HG03432 (cell line): Measurements from ENCODE around the gene UNC13A.

Source experiments
- ATAC-seq: cut with Tn5 transposase; IDR thresholded peaks from one replicate; pipeline ENCODE4 v1.9.1; 2021; ENCODE audit warnings: mild to moderate bottlenecking, moderate library complexity; ENCODE audit not compliant: unreplicated experiment

UNC13A gene

GRCh38 chr19:17687857-17688784 lies at the start of gene UNC13A:
UNC13A (minus strand) TSS chr19:17688354; CDS start chr19:17688199, 155 bp downstream.
- ATAC-seq = no peak

GRCh38 chr19:17737690-17738153 lies 49.6 kb upstream of the UNC13A start:
- ATAC-seq = no peak

GRCh38 chr19:17735410-17735809 lies 47.3 kb upstream of the UNC13A start:
- no peak for ATAC-seq

GRCh38 chr19:17734146-17734545 lies 46.0 kb upstream of the UNC13A start:
- ATAC-seq = no peak

- ATAC-seq = no peak
These were observed 45.0 kb upstream of the UNC13A start for GRCh38 chr19:17733127-17733526.

- ATAC-seq = no peak
These were observed 39.7 kb upstream of the UNC13A start for GRCh38 chr19:17727843-17728242.

GRCh38 chr19:17726964-17727773 lies 39.0 kb upstream of the UNC13A start:
- ATAC-seq = no peak

- ATAC-seq = no peak
These were observed 38.1 kb upstream of the UNC13A start for GRCh38 chr19:17726136-17726741.

- no peak for ATAC-seq
These were observed 37.4 kb upstream of the UNC13A start for GRCh38 chr19:17725422-17726078.

- ATAC-seq = no peak
These were observed 36.5 kb upstream of the UNC13A start for GRCh38 chr19:17724655-17725054.

GRCh38 chr19:17722655-17723240 lies 34.6 kb upstream of the UNC13A start:
- ATAC-seq = no peak

GRCh38 chr19:17721821-17722220 lies 33.7 kb upstream of the UNC13A start:
- ATAC-seq = no peak

GRCh38 chr19:17721111-17721628 lies 33.0 kb upstream of the UNC13A start:
- ATAC-seq = no peak

- ATAC-seq = no peak
These were observed 32.3 kb upstream of the UNC13A start for GRCh38 chr19:17720440-17720839.

- ATAC-seq = peak; percentile 32
These were observed 31.7 kb upstream of the UNC13A start for GRCh38 chr19:17719730-17720400.

- ATAC-seq = peak; percentile 80
These were observed 31.0 kb upstream of the UNC13A start, which contains the start of gene MAP1S for GRCh38 chr19:17718947-17719711. MAP1S (plus strand) TSS chr19:17719480; CDS start chr19:17719503, 23 bp downstream.

GRCh38 chr19:17718550-17718946 lies 30.4 kb upstream of the UNC13A start:
- no peak for ATAC-seq

- ATAC-seq = no peak
These were observed 28.3 kb upstream of the UNC13A start for GRCh38 chr19:17716309-17716929.
